Karpas-422 (cell line): ENCODE measurements around the gene SCUBE3. TPM values are rescaled to one million over a fixed set of nuclear protein-coding genes. Genes with fewer than 3 reads are reported as not detected.

Experiments
- DNase-seq: peaks from one replicate; pipeline ENCODE4 v3.0.0-alpha.2; 2015
- H2AFZ ChIP-seq: fragments of 200-600 bp; sonication (generic); 2 replicates; pipeline ENCODE4 v1.6.1; 2014; ENCODE audit warnings: antibody characterized with exemption, low read length, mixed read lengths
- H3K27ac ChIP-seq: fragments of 200-600 bp; sonication (generic); 2 replicates; pipeline ENCODE4 v1.5.1; 2014; ENCODE audit warnings: mild to moderate bottlenecking, low read length, moderate library complexity
- H3K27me3 ChIP-seq: fragments of 200-600 bp; sonication (generic); 2 replicates; pipeline ENCODE4 v1.6.1; 2014; ENCODE audit warnings: low read length, mixed read lengths
- H3K36me3 ChIP-seq: fragments of 200-600 bp; sonication (generic); 2 replicates; pipeline ENCODE4 v1.6.1; 2014; ENCODE audit warnings: low read length, mixed read lengths; ENCODE audit not compliant: insufficient read depth
- H3K4me1 ChIP-seq: fragments of 200-600 bp; sonication (generic); 2 replicates; pipeline ENCODE4 v1.6.1; 2014; ENCODE audit warnings: mild to moderate bottlenecking, low read length, mixed read lengths
- H3K4me2 ChIP-seq: fragments of 200-600 bp; sonication (generic); 2 replicates; pipeline ENCODE4 v1.6.1; 2014; ENCODE audit warnings: low read length, low read depth, mild to moderate bottlenecking; ENCODE audit not compliant: poor library complexity, severe bottlenecking
- H3K4me3 ChIP-seq: fragments of 200-600 bp; sonication (generic); 2 replicates; pipeline ENCODE4 v1.5.1; 2014; ENCODE audit warnings: mild to moderate bottlenecking, antibody characterized with exemption, low read length, mixed read lengths
- H3K79me2 ChIP-seq: fragments of 200-600 bp; sonication (generic); 2 replicates; pipeline ENCODE4 v1.6.1; 2014; ENCODE audit warnings: mild to moderate bottlenecking, low read length, mixed read lengths
- H3K9ac ChIP-seq: fragments of 200-600 bp; sonication (generic); 2 replicates; pipeline ENCODE4 v1.6.0; 2014; ENCODE audit warnings: low read length
- H3K9me2 ChIP-seq: fragments of 200-600 bp; sonication (generic), shearing (Covaris generic); replicated peaks from 2 replicates; pipeline ENCODE4 v1.6.0; 2014; ENCODE audit warnings: mild to moderate bottlenecking, low read length, moderate library complexity; ENCODE audit not compliant: insufficient read depth
- H3K9me3 ChIP-seq: fragments of 300-700, 200-600 bp; sonication (generic); 2 replicates; pipeline ENCODE4 v1.6.1; 2014; ENCODE audit warnings: low read length, mixed read lengths
- H4K20me1 ChIP-seq: fragments of 200-600 bp; sonication (generic); 2 replicates; pipeline ENCODE4 v1.6.1; 2014; ENCODE audit warnings: mild to moderate bottlenecking, antibody characterized with exemption, low read length, low read depth; ENCODE audit not compliant: insufficient read depth
- total RNA-seq: library from RNA; depleted of rRNA; stranded (reverse); fragments of >200 nt; shearing (Covaris generic); gene quantifications from 2 replicates; pipeline ENCODE4 v1.2.3, GENCODE V29; 2014; ENCODE audit warnings: low replicate concordance

The SCUBE3 gene
- total RNA-seq, 1 experiment from 2014 or later: not detected

DNA sequence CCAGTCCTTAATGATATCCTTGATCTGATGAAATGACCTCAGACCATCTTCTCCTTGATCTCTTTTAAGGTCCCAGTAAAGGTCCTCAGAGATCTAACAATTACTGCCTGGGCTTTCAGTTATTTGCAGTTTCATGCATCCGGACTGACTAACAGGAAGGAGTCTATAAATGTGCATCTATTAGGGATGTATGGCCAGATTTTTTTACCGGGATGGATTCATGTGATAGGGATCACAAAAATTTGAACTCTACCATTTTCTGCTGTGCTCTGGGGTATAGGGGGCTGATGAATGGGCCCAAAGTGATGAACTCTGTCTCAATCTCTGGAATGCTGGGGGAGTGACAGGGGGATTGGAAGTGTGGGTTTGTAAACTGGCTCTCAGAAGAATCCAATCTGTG is 36.2 kb upstream of the SCUBE3 start:
- Histone ChIP-seq H3K4me1 (no peaks in the 10 kb centered on the region), H4K20me1 (no peaks in the 10 kb centered on the region), H3K4me3 (no peak overlapping the region), H3K9ac (no peak overlapping the region), H3K9me3 (no peaks in the 10 kb centered on the region), H3K36me3 (no peaks in the 10 kb centered on the region), H3K79me2 (no peaks in the 10 kb centered on the region), H3K27me3 (no peaks in the 10 kb centered on the region), H3K4me2 (no peak overlapping the region), H3K27ac (no peak overlapping the region), H3K9me2 (no peaks in the 10 kb centered on the region), H2AFZ (no peak overlapping the region)
- no peak for DNase-seq

GRCh38 chr6:35178012-35178411 is 35.7 kb upstream of the SCUBE3 start:
- Histone ChIP-seq H2AFZ (no peak overlapping the region), H3K27ac (no peak overlapping the region), H3K4me3 (no peak overlapping the region), H3K9me2 (no peaks in the 10 kb centered on the region), H3K4me2 (no peak overlapping the region), H3K36me3 (no peaks in the 10 kb centered on the region), H3K9ac (no peak overlapping the region), H3K4me1 (no peaks in the 10 kb centered on the region), H3K79me2 (no peaks in the 10 kb centered on the region), H3K27me3 (no peaks in the 10 kb centered on the region), H3K9me3 (no peaks in the 10 kb centered on the region), H4K20me1 (no peaks in the 10 kb centered on the region)
- no peak for DNase-seq

- Histone ChIP-seq H2AFZ (no peak overlapping the region), H3K79me2 (no peaks in the 10 kb centered on the region), H4K20me1 (no peaks in the 10 kb centered on the region), H3K9ac (no peak overlapping the region), H3K9me3 (no peaks in the 10 kb centered on the region), H3K4me2 (no peak overlapping the region), H3K36me3 (no peaks in the 10 kb centered on the region), H3K27me3 (no peaks in the 10 kb centered on the region), H3K9me2 (no peaks in the 10 kb centered on the region), H3K4me1 (no peaks in the 10 kb centered on the region), H3K4me3 (no peak overlapping the region), H3K27ac (no peak overlapping the region)
- DNase-seq: no peak
Measured at GRCh38 chr6:35178932-35179832, 34.6 kb upstream of the SCUBE3 start.

GRCh38 chr6:35179901-35180535 is 33.7 kb upstream of the SCUBE3 start:
- H3K4me2 ChIP-seq: no peak overlapping the region
- H3K27me3 ChIP-seq: no peaks in the 10 kb centered on the region
- no peak overlapping the region for H3K27ac ChIP-seq
- H3K36me3 ChIP-seq: no peaks in the 10 kb centered on the region
- no peaks in the 10 kb centered on the region for H3K9me3 ChIP-seq
- no peaks in the 10 kb centered on the region for H3K79me2 ChIP-seq
- no peak for DNase-seq
- H3K9ac ChIP-seq: no peak overlapping the region
- H2AFZ ChIP-seq: no peak overlapping the region
- no peaks in the 10 kb centered on the region for H3K4me1 ChIP-seq
- no peaks in the 10 kb centered on the region for H4K20me1 ChIP-seq
- no peaks in the 10 kb centered on the region for H3K9me2 ChIP-seq
- no peak overlapping the region for H3K4me3 ChIP-seq

- DNase-seq: no peak
- H3K27me3 ChIP-seq: no peaks in the 10 kb centered on the region
- H3K36me3 ChIP-seq: no peaks in the 10 kb centered on the region
- no peaks in the 10 kb centered on the region for H3K9me2 ChIP-seq
- no peak overlapping the region for H3K4me3 ChIP-seq
- H2AFZ ChIP-seq: no peak overlapping the region
- H3K4me2 ChIP-seq: no peak overlapping the region
- H3K9me3 ChIP-seq: no peaks in the 10 kb centered on the region
- H3K27ac ChIP-seq: no peak overlapping the region
- no peaks in the 10 kb centered on the region for H3K79me2 ChIP-seq
- H4K20me1 ChIP-seq: no peaks in the 10 kb centered on the region
- no peaks in the 10 kb centered on the region for H3K4me1 ChIP-seq
- H3K9ac ChIP-seq: no peak overlapping the region
Measured at GRCh38 chr6:35181308-35181932, 32.3 kb upstream of the SCUBE3 start.

- Histone ChIP-seq H3K27ac (no peak overlapping the region), H3K4me1 (no peaks in the 10 kb centered on the region), H3K9ac (no peak overlapping the region), H3K36me3 (no peaks in the 10 kb centered on the region), H3K4me2 (no peak overlapping the region), H3K9me2 (no peaks in the 10 kb centered on the region), H3K9me3 (no peaks in the 10 kb centered on the region), H3K27me3 (no peaks in the 10 kb centered on the region), H4K20me1 (no peaks in the 10 kb centered on the region), H2AFZ (no peak overlapping the region), H3K79me2 (no peaks in the 10 kb centered on the region), H3K4me3 (no peak overlapping the region)
- peak; percentile 60 for DNase-seq
Measured at GRCh38 chr6:35181933-35182612, 31.7 kb upstream of the SCUBE3 start.

GRCh38 chr6:35183281-35183680 is 30.5 kb upstream of the SCUBE3 start:
- no peak overlapping the region for H2AFZ ChIP-seq
- no peaks in the 10 kb centered on the region for H4K20me1 ChIP-seq
- no peaks in the 10 kb centered on the region for H3K9me3 ChIP-seq
- H3K4me3 ChIP-seq: no peak overlapping the region
- no peaks in the 10 kb centered on the region for H3K9me2 ChIP-seq
- no peak for DNase-seq
- no peaks in the 10 kb centered on the region for H3K27me3 ChIP-seq
- no peak overlapping the region for H3K9ac ChIP-seq
- no peaks in the 10 kb centered on the region for H3K36me3 ChIP-seq
- H3K79me2 ChIP-seq: no peaks in the 10 kb centered on the region
- no peak overlapping the region for H3K4me2 ChIP-seq
- H3K27ac ChIP-seq: no peak overlapping the region
- H3K4me1 ChIP-seq: no peaks in the 10 kb centered on the region

DNA sequence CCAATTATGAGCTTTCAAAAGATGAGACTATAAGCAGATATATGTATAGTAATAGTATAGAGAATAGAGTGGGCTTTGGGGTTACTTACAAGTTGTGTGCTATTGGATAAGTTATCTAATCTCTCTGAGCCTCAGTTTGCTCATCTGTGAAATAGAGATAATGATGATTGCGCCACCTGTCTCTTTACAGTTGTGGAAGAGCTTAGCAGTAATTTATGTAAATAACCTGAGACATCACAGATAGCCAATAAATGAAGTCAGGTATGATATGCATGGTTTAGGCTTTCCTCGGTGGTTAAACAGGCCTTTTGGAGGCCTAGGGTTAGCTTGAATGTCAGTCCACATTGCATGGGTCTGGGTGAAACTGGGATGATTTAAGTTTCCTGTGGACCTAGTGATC is 29.8 kb upstream of the SCUBE3 start:
- H3K4me2 ChIP-seq: no peak overlapping the region
- no peak overlapping the region for H3K9ac ChIP-seq

More for the DNA sequence above, 29.8 kb upstream of the SCUBE3 start:
- Histone ChIP-seq H3K27me3 (no peaks in the 10 kb centered on the region), H3K9me2 (no peaks in the 10 kb centered on the region), H3K4me1 (no peaks in the 10 kb centered on the region), H4K20me1 (no peaks in the 10 kb centered on the region), H3K4me3 (no peak overlapping the region), H3K9me3 (no peaks in the 10 kb centered on the region), H3K27ac (no peak overlapping the region), H3K79me2 (no peaks in the 10 kb centered on the region), H2AFZ (no peak overlapping the region), H3K36me3 (no peaks in the 10 kb centered on the region)
- DNase-seq: no peak
